SK-N-MC (cell line): ENCODE results near the gene DAP3.

Source experiments
- EZH2 ChIP-seq: fragments of 200-600 bp; sonication (generic); IDR thresholded peaks from one replicate; pipeline ENCODE4 v1.6.1; 2017; ENCODE audit warnings: antibody characterized with exemption
- FOXP2 ChIP-seq: optimal IDR thresholded peaks from 2 replicates; pipeline ENCODE3; 2011; ENCODE audit warnings: mild to moderate bottlenecking, moderate library complexity; ENCODE audit not compliant: insufficient read depth; ENCODE audit errors: extremely low read length, control extremely low read depth
- POLR2AphosphoS5 ChIP-seq: IDR thresholded peaks from 2 replicates; pipeline ENCODE4 v1.6.1; 2012; ENCODE audit warnings: mild to moderate bottlenecking, low read depth, low read length, borderline replicate concordance

DNA sequence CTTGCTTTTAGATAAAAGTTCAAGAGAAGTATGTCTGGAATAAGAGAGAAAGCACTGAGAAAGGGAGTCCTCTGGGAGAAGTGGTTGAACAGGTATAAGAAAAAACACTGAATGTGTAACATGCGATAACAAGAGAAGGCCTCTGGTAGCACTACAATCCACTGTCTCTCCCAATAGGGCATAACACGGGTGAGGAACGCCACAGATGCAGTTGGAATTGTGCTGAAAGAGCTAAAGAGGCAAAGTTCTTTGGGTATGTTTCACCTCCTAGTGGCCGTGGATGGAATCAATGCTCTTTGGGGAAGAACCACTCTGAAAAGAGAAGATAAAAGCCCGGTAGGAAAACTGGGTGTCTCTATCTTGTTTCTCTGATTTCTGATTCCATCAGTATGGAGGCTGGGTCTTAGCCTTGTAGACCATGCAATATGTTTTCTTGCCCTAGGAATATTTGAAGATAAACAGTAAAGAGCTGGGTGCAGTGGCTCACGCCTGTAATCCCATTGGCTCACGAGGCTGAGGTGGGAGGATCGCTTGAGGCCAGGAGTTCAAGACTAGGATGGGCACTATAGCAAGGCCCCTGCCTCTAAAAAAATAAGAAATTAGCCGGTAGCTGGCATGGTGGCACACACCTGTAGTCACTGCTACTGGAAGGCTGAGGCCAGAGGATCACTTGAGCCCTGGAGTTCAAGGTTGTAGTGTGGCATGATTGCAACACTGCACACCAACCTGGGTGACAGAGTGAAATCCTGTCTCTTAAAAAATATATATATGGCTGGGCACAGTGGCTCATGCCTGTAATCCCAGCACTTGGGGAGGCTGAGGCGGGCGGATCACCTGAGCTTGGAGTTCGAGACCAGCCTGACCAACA lies 40.4 kb downstream of the DAP3 start:
- TF ChIP-seq EZH2 = no peak
- TF ChIP-seq POLR2AphosphoS5 = no peak
- no peak for TF ChIP-seq FOXP2
